Activated CD4-positive, alpha-beta T cell treated with anti-CD3 and anti-CD28 coated beads, Interleukin-2, amount 10 ng/mL, durations not matched to agents 7 days and 5 days (primary cell): ENCODE results near the gene MOB1B. TPM values are rescaled to one million over a fixed set of nuclear protein-coding genes. Genes with fewer than 3 reads are reported as not detected.
"Not testable (repeated sequence)": the region's sequence is repeated elsewhere in the genome, so short reads cannot be mapped to it uniquely, and the experiment has no call there.

Experiments
- CTCF ChIA-PET: fragments of 350-600 bp; sonication (Branson Sonifier 250); formaldehyde crosslinking; loops from one replicate; lab custom pipeline; 2021; ENCODE audit warnings: antibody characterized with exemption; lab: Charles Lee
- POLR2A ChIA-PET: fragments of 350-600 bp; sonication (Branson Sonifier 250); formaldehyde crosslinking; loops from one replicate; lab custom pipeline; 2021; ENCODE audit warnings: antibody characterized with exemption; lab: Charles Lee
- DNase-seq: peaks from one replicate; pipeline ENCODE4 v3.0.0-alpha.2; 2020
- H3K27ac Mint-ChIP-seq: one replicate; pipeline ENCODE4 v1.8.0; 2021; ENCODE audit warnings: mild to moderate bottlenecking, moderate library complexity, mixed read lengths
- H3K27me3 Mint-ChIP-seq: one replicate; pipeline ENCODE4 v1.8.0; 2021; ENCODE audit warnings: mixed read lengths
- H3K36me3 Mint-ChIP-seq: one replicate; pipeline ENCODE4 v1.8.0; 2021; ENCODE audit warnings: low read depth, mixed read lengths
- H3K4me1 Mint-ChIP-seq: one replicate; pipeline ENCODE4 v1.8.0; 2021; ENCODE audit warnings: mixed read lengths
- H3K4me3 Mint-ChIP-seq: one replicate; pipeline ENCODE4 v1.8.0; 2021; ENCODE audit warnings: mild to moderate bottlenecking, moderate library complexity, mixed read lengths
- H3K9me3 Mint-ChIP-seq: one replicate; pipeline ENCODE4 v1.8.0; 2021; ENCODE audit warnings: mixed read lengths
- total RNA-seq, 2 experiments: library from RNA; stranded (reverse); gene quantifications; one replicate each; pipeline ENCODE4 v1.2.3, GENCODE V29; 2021

The MOB1B gene
- total RNA-seq, 2 experiments from 2014 or later: 14.5 to 18.1 TPM

DNA sequence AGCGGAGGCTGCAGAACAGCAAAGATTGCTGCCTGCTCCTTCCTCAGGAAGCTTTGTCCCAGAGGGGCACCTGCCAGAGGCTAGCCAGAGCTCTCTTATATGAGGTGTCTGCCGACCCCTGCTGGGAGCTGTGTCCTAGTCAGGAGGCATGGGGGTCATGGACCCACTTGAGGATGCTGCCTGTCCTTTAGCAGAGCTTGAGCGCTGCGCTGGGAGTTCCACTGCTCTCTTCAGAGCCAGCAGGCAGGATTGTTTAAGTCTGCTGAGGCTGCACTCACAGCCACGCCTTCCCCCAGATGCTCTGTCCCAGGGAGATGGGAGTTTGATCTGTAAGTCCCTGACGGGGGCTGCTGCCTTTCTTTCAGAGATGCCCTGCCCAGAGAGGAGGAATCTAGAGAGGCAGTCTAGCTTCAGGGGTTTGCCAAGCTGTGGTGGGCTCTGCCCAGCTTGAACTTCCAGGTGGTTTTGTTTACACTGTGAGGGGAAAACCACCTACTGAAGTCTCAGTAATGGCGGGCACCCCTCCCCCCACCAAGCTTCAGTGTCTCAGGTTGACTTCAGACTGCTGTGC is 102.2 kb downstream of the MOB1B start:
- Mint-ChIP-seq H3K9me3 (peaks cover 24% of the 10 kb centered on the region), H3K27me3 (no peaks in the 10 kb centered on the region), H3K4me1 (peaks cover 89% of the 10 kb centered on the region), H3K27ac (peak overlapping the region; percentile 85), H3K36me3 (peaks cover 70% of the 10 kb centered on the region), H3K4me3 (peak overlapping the region; percentile 68)
- DNase-seq: peak; percentile 65
- POLR2A ChIA-PET: no interaction called here
- CTCF ChIA-PET: interaction anchor here (0.6 to 1.9 kb wide), 2 partner anchors 10 to 68 kb away, joined by 3 to 8 read pairs; partner anchors contain the start of gene DCK

- Mint-ChIP-seq H3K9me3 (peaks cover 18% of the 10 kb centered on the region), H3K4me1 (peaks cover 89% of the 10 kb centered on the region), H3K36me3 (peaks cover 69% of the 10 kb centered on the region), H3K27ac (peak overlapping the region; percentile 85), H3K4me3 (peak overlapping the region; percentile 68)
- H3K27me3 Mint-ChIP-seq, DNase-seq: not testable (repeated sequence)
- CTCF ChIA-PET: interaction anchor here (0.6 to 0.7 kb wide), 2 partner anchors 43 to 69 kb away, joined by 3 read pairs; no protein-coding TSS in a partner anchor
- POLR2A ChIA-PET: interaction anchor here (0.7 kb wide), 1 partner anchor 34 kb away, joined by 3 read pairs; no protein-coding TSS in a partner anchor
Observed at GRCh38 chr4:71005025-71005424, 102.9 kb downstream of the MOB1B start.

GRCh38 chr4:71006203-71006907 is 104.2 kb downstream of the MOB1B start:
- peak; percentile 34 for DNase-seq

GRCh38 chr4:71008196-71008595 is 106.0 kb downstream of the MOB1B start:
- Mint-ChIP-seq H3K27me3 (no peaks in the 10 kb centered on the region), H3K27ac (no peak overlapping the region), H3K36me3 (peaks cover 57% of the 10 kb centered on the region), H3K4me3 (no peak overlapping the region), H3K4me1 (peaks cover 65% of the 10 kb centered on the region), H3K9me3 (peaks cover under 1% of the 10 kb centered on the region)
- no peak for DNase-seq
- POLR2A ChIA-PET: no interaction called here
- CTCF ChIA-PET: interaction anchor here (0.6 to 1.5 kb wide), 2 partner anchors 164 to 170 kb away, joined by 3 to 5 read pairs; no protein-coding TSS in a partner anchor

More at GRCh38 chr4:71006203-71006907, 104.2 kb downstream of the MOB1B start:
- ChIA-PET CTCF (interaction anchor here (0.8 to 1.4 kb wide), 2 partner anchors 10 to 13 kb away, joined by 4 to 5 read pairs; partner anchors contain the start of gene DCK), POLR2A (no interaction called here)
- Mint-ChIP-seq H3K27me3 (no peaks in the 10 kb centered on the region), H3K9me3 (peaks cover 8% of the 10 kb centered on the region), H3K4me1 (peaks cover 81% of the 10 kb centered on the region), H3K27ac (peak overlapping the region; percentile 89), H3K36me3 (peaks cover 58% of the 10 kb centered on the region), H3K4me3 (peak overlapping the region; percentile 56)

GRCh38 chr4:71009086-71009485 is 106.9 kb downstream of the MOB1B start:
- Mint-ChIP-seq H3K4me3 (no peak overlapping the region), H3K9me3 (peaks cover 5% of the 10 kb centered on the region), H3K36me3 (peaks cover 57% of the 10 kb centered on the region), H3K27ac (no peak overlapping the region), H3K4me1 (peaks cover 63% of the 10 kb centered on the region), H3K27me3 (no peaks in the 10 kb centered on the region)
- DNase-seq: no peak
- ChIA-PET POLR2A (interaction anchor here (1.1 kb wide), 1 partner anchor 107 kb away, joined by 4 read pairs; no protein-coding TSS in a partner anchor), CTCF (interaction anchor here (0.6 to 1.9 kb wide), 4 partner anchors 14 to 357 kb away, joined by 3 to 8 read pairs (median 4); partner anchors contain the start of gene DCK)

GRCh38 chr4:71009890-71010588 is 107.9 kb downstream of the MOB1B start:
- ChIA-PET CTCF (interaction anchor here (0.6 to 1.9 kb wide), 7 partner anchors 15 to 393 kb away, joined by 3 to 8 read pairs (median 3); partner anchors contain the start of gene DCK), POLR2A (interaction anchor here (0.6 to 1.1 kb wide), 5 partner anchors 12 to 276 kb away, joined by 3 to 5 read pairs (median 4); no protein-coding TSS in a partner anchor)
- peak; percentile 15 for DNase-seq
- H3K36me3 Mint-ChIP-seq: peaks cover 63% of the 10 kb centered on the region
- peaks cover 9% of the 10 kb centered on the region for H3K9me3 Mint-ChIP-seq
- H3K4me1 Mint-ChIP-seq: peaks cover 54% of the 10 kb centered on the region
- no peak overlapping the region for H3K4me3 Mint-ChIP-seq
- no peaks in the 10 kb centered on the region for H3K27me3 Mint-ChIP-seq
- H3K27ac Mint-ChIP-seq: peak overlapping the region; percentile 60

DNA sequence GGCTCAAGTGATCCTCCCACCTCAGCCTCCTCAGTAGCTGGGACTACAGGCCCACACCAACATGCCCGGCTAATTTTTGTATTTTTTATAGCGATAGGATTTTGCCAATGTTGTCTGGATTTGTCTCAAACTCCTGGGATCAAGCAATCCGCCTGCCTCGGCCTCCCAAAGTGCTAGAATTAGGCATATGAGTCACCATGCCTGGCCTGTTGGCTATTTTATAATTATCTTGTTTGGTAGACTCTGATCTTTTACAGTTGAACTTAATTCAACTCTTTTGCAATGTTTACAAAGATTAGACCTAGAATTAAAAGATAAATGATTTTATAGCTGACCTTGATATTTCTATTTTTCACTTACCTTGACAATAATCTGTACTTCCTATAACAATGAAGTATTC is 109.3 kb downstream of the MOB1B start:
- peaks cover 47% of the 10 kb centered on the region for H3K4me1 Mint-ChIP-seq
- DNase-seq: no peak
- ChIA-PET POLR2A (no interaction called here), CTCF (no interaction called here)
- no peak overlapping the region for H3K4me3 Mint-ChIP-seq
- peaks cover 70% of the 10 kb centered on the region for H3K36me3 Mint-ChIP-seq
- H3K27me3 Mint-ChIP-seq: no peaks in the 10 kb centered on the region
- peaks cover 15% of the 10 kb centered on the region for H3K9me3 Mint-ChIP-seq
- no peak overlapping the region for H3K27ac Mint-ChIP-seq

DNA sequence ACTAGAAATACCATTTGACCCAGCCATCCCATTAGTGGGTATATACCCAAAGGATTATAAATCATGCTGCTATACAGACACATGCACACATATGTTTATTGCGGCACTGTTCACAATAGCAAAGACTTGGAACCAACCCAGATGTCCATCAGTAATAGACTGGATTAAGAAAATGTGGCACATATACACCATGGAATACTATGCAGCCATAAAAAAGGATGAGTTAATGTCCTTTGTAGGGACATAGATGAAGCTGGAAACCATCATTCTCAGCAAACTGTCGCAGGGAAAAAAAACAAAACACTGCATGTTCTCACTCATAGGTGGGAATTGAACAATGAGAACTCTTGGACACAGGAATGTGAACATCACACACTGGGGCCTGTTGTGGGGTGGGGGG is 115.2 kb downstream of the MOB1B start:
- DNase-seq, H3K27ac Mint-ChIP-seq, CTCF ChIA-PET, POLR2A ChIA-PET, H3K27me3 Mint-ChIP-seq, H3K4me3 Mint-ChIP-seq: not testable (repeated sequence)
- peaks cover 16% of the 10 kb centered on the region for H3K4me1 Mint-ChIP-seq
- peaks cover 61% of the 10 kb centered on the region for H3K36me3 Mint-ChIP-seq
- H3K9me3 Mint-ChIP-seq: peaks cover 20% of the 10 kb centered on the region

DNA sequence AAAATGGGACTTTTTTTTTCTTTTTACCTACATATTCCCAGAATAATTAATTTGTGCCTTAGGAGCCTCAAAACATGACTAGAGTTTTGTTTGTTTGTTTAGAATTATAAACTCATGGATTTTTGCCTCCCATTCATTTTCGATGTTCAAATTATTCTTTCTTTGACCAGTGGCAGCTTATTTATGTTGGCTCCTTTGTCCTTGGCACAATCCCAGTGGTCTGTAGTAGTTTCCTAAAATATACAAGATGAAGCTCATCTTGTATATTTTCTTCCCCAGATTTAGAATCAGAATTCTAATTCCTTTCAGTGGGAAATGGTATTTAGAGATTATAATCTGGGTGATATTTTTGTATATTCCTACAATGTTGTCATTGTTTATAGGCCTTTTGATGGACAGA is 118.4 kb downstream of the MOB1B start:
- H3K9me3 Mint-ChIP-seq: peaks cover 11% of the 10 kb centered on the region
- ChIA-PET POLR2A (no interaction called here), CTCF (no interaction called here)
- H3K27ac Mint-ChIP-seq: no peak overlapping the region
- DNase-seq: no peak
- H3K36me3 Mint-ChIP-seq: peaks cover 55% of the 10 kb centered on the region
- no peak overlapping the region for H3K4me3 Mint-ChIP-seq
- H3K27me3 Mint-ChIP-seq: no peaks in the 10 kb centered on the region
- peaks cover 11% of the 10 kb centered on the region for H3K4me1 Mint-ChIP-seq

DNA sequence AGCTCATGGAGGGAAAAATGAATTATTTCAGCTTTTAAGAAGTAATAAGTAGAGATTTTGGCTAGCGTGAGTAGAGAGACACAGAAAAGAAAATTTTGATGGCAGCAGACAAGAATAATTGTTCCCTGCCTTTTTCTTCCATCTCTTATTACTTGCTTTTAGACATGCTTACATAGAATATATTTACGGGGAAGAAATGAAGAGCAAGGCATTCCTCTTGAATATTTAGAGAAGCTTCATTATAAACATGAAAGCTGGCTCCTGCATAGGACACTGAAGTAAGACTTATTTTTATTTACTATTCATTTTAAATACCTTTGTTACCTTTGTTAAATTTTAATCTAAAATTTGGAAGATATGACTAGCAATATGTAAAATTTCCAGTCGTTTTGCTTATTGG is 123.5 kb downstream of the MOB1B start:
- CTCF ChIA-PET: interaction anchor here (1.1 kb wide), 1 partner anchor 55 kb away, joined by 3 read pairs; no protein-coding TSS in a partner anchor
- no peaks in the 10 kb centered on the region for H3K27me3 Mint-ChIP-seq
- no peaks in the 10 kb centered on the region for H3K9me3 Mint-ChIP-seq
- no peak overlapping the region for H3K27ac Mint-ChIP-seq
- no peak overlapping the region for H3K4me3 Mint-ChIP-seq
- peaks cover 66% of the 10 kb centered on the region for H3K36me3 Mint-ChIP-seq
- POLR2A ChIA-PET: no interaction called here
- H3K4me1 Mint-ChIP-seq: peaks cover 6% of the 10 kb centered on the region
- no peak for DNase-seq

GRCh38 chr4:71026086-71026485 is 123.9 kb downstream of the MOB1B start:
- Mint-ChIP-seq H3K27ac (no peak overlapping the region), H3K4me3 (no peak overlapping the region), H3K9me3 (no peaks in the 10 kb centered on the region), H3K27me3 (no peaks in the 10 kb centered on the region), H3K36me3 (peaks cover 67% of the 10 kb centered on the region), H3K4me1 (peaks cover 6% of the 10 kb centered on the region)
- ChIA-PET POLR2A (no interaction called here), CTCF (interaction anchor here (1.1 kb wide), 1 partner anchor 55 kb away, joined by 3 read pairs; no protein-coding TSS in a partner anchor)
- DNase-seq: no peak

- Mint-ChIP-seq H3K4me3 (no peak overlapping the region), H3K27ac (no peak overlapping the region), H3K27me3 (no peaks in the 10 kb centered on the region), H3K36me3 (peaks cover 58% of the 10 kb centered on the region), H3K9me3 (no peaks in the 10 kb centered on the region), H3K4me1 (peaks cover 1% of the 10 kb centered on the region)
- ChIA-PET POLR2A (no interaction called here), CTCF (interaction anchor here (0.7 to 1.2 kb wide), 2 partner anchors 35 to 329 kb away, joined by 3 to 5 read pairs; no protein-coding TSS in a partner anchor)
- DNase-seq: no peak
Observed at GRCh38 chr4:71027611-71028010, 125.4 kb downstream of the MOB1B start.
